Measurements from ENCODE around the gene ZFP36L1.

ZFP36L1 gene

GRCh38 chr14:68766299-68767247 lies 26.3 kb downstream of the ZFP36L1 start:
- no peak for TF ChIP-seq CTCF (IDR thresholded peaks at IDR 0.05)

GRCh38 chr14:68762953-68763764 lies 29.7 kb downstream of the ZFP36L1 start:
- TF ChIP-seq CTCF (IDR thresholded peaks at IDR 0.05) = no peak

DNA sequence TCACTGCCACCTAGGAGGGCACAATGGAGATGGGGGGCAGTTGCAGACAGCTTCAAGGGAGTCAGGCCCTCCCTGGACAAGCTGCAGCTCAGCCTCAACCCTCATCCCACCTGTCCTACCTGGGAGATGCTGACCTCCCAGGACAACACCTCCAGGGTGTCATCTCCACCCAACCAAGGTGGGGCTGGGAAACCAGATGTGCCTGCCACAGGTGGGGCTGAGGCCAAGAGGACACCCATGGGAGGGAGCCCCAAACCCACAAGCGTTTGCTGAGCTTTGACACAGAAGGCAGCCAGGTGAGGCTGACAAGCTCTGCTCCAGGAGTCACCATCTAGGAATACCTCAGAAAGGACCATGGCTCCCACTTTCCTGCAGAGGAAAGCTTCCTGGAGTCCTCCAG lies 31.5 kb downstream of the ZFP36L1 start:
- no peak for TF ChIP-seq CTCF (IDR thresholded peaks at IDR 0.05)

- no peak for TF ChIP-seq CTCF (IDR thresholded peaks at IDR 0.05)
Measured at GRCh38 chr14:68760761-68761160, 32.1 kb downstream of the ZFP36L1 start.

- TF ChIP-seq CTCF (IDR thresholded peaks at IDR 0.05) = no peak
Measured at GRCh38 chr14:68759937-68760336, 32.9 kb downstream of the ZFP36L1 start.

GRCh38 chr14:68759017-68759560 lies 33.8 kb downstream of the ZFP36L1 start:
- no peak for TF ChIP-seq CTCF (IDR thresholded peaks at IDR 0.05)

DNA sequence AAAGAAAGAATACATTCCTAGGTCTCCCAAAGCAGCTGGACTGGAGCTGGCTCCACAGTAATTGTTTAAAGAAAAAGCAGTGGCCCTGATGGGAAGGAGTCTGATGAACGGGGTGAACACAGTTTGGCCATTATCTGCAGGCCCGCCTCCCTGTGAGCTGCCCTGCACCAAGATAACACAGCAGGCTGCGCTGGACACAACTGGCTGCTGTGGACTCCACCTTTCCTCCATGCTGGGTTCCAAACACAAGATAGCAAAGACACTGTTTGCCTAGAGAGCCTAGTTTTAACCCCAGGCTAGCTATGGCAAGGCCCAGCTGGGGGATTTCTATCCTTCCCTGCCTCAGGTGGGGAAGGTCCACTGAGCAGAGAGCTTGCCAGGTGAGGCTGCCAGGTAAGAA lies 34.6 kb downstream of the ZFP36L1 start:
- TF ChIP-seq CTCF (IDR thresholded peaks at IDR 0.05) = no peak

Measured in LNCAP (cell line).